B cell (primary cell): ENCODE data around the gene ZNF80.

Experiments
- CTCF ChIP-seq: fragments of 200-600 bp; IDR thresholded peaks from one replicate; pipeline ENCODE4 v1.8.0; 2022; ENCODE audit warnings: antibody characterized with exemption, mild to moderate bottlenecking
- EZH2 ChIP-seq: IDR thresholded peaks from 2 replicates; pipeline ENCODE4 v1.6.1; 2012; ENCODE audit warnings: borderline replicate concordance, low read depth, mild to moderate bottlenecking, moderate library complexity, low read length; ENCODE audit not compliant: insufficient read depth, poor library complexity, severe bottlenecking

GRCh38 chr3:114286266-114286665 is 48.9 kb upstream of the ZNF80 start:
- TF ChIP-seq CTCF: no peak
- no peak for TF ChIP-seq EZH2
